ENCODE results near the gene AQP6.

The AQP6 gene, protein sequence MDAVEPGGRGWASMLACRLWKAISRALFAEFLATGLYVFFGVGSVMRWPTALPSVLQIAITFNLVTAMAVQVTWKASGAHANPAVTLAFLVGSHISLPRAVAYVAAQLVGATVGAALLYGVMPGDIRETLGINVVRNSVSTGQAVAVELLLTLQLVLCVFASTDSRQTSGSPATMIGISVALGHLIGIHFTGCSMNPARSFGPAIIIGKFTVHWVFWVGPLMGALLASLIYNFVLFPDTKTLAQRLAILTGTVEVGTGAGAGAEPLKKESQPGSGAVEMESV

GRCh38 chr12:49972641-49973360, at the start of gene AQP6:
Gene AQP6, plus strand, starts transcription at chr12:49972947. Its CDS starts 227 bp downstream, at chr12:49973174.
- no peak for DNase-seq

- DNase-seq = no peak
Measured at GRCh38 chr12:49923035-49923644, 49.6 kb upstream of the AQP6 start.

GRCh38 chr12:49923880-49924556, 48.7 kb upstream of the AQP6 start:
- no peak for DNase-seq

DNA sequence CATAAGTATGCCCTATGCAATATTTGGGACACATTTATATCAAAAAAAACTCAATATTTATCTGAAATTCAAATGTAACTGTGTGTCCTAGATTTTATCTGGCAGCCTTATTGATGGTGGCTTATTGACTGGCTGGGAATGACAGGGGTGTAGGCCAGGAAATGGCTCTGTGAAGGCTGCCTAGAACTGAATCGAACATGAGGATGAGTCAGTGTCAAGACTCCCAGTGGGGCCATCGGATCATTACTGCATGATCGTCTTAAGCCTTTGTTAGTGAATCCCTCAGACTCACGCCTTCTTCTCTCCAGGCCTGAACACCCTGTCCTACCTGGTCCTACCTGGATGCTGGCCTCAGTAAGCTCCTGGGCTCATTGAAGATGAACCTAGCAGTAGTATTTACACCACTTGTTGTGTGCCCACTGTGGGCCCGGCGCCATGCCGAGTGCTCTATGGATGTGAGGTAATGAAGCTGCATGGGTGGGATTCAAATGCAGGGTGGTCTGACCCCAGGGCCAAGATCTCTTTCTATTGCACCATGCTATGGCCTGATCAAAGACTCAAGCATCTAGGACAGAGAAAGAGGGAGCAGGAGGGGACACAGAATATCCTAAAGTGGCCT, 48.0 kb upstream of the AQP6 start:
- DNase-seq = no peak

- no peak for DNase-seq
Measured at GRCh38 chr12:49925433-49926204, 47.1 kb upstream of the AQP6 start.

DNA sequence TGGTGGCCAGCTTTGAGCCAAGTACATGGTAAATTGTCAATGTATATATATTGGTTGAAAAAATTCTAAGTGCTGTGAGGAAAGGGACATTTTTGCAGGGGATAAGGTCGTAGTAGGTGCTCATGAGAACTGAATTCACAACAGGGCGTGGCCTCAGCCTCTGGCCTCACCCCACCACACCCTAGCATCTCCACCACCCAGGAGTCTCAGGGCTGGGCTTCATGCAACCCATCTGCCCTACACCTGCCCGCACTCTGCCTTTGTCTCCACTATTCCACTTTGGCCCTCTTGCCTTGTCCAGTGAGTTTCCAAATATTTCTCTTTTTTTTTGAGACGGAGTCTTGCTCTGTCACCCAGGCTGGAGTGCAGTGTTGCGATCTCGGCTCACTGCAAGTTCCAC, 44.3 kb upstream of the AQP6 start:
- no peak for DNase-seq

DNA sequence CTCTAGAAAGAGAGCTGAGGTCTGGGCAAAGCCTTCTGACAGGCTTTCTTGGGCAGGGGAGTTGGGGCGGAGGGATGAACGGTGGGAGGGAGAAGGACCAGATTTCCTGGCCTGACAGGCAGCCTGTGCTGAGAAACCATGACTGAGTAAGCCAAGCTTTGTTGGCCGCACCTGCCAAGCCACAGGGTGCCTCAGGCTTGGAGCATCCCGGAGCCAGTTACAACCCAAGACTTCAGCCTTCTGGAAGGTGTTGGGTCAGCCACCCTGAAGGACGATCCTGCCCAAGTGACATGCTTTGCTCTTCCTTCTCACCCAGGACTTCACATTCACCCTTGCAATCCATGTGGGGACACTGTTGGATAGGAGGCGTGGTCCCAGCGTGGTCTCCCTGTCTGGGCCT, 43.2 kb upstream of the AQP6 start:
- DNase-seq = no peak

- DNase-seq = no peak
Measured at GRCh38 chr12:49930515-49931288, 42.0 kb upstream of the AQP6 start.

DNA sequence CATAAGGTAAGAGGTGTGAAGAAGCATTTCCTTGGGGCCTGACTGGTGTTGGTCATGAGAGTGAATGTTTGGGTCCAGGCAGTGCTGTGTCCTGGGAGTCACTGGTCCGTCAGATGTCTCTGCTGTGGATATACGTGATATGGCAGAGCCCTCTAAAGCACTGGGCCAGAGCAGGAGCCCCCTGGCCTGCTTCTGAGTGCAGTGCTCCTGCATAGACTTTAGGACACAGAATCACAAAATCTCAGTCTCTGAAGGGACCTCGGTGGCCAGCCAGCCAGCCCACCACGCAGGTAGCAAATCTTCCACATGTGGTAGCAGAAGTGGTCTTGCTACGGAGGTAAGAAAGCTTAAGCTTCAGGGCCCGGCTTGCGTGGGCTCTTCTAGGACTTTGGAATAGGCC, 40.7 kb upstream of the AQP6 start:
- no peak for DNase-seq

DNA sequence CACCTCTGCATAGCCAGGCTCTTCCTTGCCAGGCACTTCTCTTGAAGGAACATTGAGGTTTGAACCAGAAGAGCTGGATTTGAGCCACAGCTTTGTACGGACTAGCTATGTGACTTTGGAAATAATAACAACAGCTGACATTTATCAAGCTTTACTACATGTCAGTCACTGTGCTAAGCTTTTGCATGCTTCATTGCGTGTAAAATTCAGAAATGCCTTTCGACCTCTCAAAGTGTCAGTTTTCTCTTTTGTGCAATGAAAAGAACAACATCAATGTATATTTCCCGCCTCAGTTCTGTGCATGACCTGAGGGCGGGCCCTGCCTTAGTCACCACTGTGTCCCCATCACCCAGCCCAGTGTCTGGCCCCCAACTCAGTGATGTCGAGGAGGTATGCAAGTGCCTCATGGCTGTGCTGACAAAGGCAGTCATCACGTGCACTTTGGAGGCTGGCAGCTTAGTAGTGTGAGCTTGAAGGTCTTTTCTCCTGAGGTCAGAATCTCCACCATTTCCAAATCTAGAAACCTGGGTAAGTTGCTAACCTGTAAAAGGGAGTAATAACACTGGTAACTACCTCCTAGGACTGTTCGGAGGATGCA, 40.1 kb upstream of the AQP6 start:
- no peak for DNase-seq

- no peak for DNase-seq
Measured at GRCh38 chr12:49933796-49934195, 39.0 kb upstream of the AQP6 start.

GRCh38 chr12:49934505-49934904, 38.2 kb upstream of the AQP6 start:
- no peak for DNase-seq

DNA sequence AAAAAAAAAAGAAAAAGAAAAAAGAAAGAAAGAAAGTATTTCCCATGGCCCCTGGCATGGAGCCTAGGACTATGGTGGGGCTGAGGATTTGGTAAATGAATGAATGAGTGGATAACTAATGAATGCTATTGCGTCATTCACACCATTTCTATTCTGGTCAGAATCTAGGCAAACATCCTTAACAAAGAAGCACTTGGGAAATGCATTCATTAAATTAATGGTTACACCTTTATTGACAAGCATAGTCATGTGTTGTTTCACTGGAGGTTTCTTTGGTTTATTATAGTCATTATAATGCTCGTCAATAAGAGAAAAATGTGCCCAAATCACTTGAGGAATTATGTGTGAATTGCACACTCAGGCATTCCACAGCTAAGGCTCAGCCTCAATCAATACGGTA, 35.8 kb upstream of the AQP6 start:
- no peak for DNase-seq

DNA sequence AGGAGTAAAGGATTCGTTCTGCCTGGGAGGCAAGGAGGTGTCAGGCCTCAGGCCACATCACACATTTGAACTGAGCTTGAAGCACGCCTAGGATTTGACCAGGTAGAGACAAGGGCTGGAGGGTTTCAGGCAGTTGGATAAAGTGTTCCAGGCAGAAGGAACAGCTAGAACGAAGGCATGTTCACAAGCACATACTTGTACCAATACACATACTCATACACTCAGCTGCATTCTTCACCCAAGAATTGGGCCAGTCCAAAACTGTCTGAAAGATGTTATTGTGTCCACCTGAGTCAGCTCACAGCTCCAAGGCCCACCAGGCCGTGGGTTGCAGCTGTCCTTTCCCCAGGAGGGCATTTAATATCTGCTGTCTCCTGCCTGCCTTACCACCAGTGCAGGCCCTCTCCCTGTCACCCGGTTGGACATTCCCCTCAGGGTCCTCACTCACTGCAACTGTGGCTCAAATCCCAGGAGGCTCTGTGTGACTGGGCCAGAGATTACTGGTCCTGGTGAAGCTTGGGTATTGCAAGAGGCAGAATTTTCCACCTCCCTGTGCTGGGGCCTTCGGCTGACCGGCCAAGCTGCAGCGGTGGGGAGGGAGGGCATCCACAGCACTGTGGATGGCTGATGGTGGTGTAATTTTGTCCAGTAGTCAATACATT, 35.0 kb upstream of the AQP6 start:
- DNase-seq = no peak

DNA sequence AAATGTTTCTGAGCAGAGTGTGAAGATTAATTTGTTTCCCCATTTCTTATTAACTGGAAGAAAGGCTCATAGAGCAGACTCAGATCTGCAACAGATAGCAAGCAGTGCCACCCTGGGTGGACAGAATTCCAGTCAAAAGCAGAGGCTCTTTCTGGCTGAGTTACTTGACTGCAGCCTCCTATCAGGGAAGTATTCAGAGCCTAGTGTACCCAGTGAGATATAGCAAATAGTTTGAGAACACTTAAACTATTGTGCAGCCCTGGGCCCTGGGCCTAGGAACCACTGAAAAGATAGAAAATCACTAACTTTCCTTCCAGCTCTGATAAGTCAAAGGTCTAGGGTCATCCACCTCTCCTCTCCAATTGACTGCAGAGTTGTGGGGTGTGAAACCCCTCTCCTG, 33.4 kb upstream of the AQP6 start:
- DNase-seq = no peak

DNA sequence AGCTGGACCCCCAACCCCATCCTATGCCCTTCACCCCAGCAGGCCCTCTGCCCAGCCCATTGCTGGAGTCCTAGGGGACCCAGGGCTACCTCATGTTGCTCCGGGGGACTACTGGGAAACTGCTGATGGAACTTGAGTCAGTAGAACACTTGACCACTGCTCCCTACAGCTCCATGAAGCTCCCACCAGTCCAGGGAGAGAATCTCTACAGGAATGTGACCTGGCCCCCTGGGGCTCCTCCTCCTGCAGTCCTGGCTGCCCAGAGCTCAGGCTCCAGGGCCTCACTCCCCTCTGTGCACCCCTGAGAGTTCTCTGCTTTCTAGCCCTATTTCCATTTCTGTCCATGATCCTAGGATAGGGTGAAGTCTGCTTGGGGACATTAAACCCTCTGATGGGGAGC, 33.0 kb upstream of the AQP6 start:
- no peak for DNase-seq

DNA sequence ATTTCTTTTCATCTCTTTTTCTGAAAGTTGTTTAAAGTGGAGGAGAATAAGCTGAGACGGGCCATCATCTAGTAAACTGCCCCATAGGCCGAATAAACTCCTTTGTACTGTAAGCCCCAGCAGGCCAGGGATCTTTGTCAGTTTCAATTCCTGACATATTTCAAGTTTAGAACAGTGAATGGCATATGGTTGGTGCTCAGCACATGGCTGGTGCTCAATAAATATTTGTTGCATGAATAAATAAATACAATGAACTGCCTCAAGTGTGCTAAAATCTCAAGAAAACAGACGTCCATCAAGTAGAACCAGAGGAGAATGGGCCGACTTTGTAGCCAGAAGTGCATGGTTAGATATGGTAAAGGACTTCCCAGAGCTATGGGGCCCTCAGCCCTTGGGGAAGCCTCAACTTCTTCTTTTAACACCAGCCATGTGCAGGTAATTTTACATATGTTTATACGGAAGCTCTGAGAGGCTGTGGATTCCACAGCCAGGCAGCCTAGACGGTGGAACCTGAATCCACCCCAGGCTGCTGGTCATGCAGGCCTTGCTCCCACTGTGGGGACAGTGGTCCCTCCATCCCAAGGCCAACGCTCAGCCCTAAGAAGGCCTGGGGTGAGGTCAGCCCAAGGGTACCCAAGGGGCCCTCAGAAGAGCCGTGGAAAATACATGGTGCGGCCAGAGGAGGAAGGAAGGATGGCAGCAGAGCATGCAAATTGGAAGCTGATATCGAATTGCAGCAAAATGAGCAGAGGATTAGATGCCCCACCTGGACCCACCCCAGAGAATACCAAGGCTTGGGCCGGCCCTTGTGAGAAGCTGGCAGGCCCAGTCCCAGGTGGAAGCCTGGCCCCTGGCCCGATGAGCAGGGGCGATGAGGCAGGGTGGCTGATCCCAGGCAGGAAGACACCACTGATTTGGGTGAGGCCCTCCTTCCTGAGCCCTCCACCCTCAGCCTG, 30.9 kb upstream of the AQP6 start:
- DNase-seq = no peak

DNA sequence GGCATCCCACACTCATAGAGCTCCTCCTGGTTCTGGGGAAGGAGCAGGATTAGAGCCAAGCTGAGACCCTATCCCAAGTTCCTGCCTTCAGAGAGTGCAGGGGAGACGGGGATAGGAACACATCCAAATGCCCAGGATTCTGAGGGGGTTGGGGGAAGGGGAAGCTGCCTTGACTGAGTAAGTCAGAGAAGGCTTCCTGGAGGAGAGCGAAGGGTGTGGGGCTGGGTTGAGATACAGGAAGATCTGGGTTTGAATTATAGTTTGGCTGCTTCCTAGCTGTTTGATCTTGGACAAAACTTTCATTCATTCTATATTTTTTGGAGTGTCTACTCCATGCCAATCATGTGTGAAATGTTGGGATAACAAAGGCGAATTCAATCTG, 30.2 kb upstream of the AQP6 start:
- no peak for DNase-seq

GRCh38 chr12:49942921-49943624, 29.7 kb upstream of the AQP6 start:
- DNase-seq = no peak
